IPS-18c (cell line): Measurements from ENCODE around the gene TMSB15B.
"Not testable (repeated sequence)": the region's sequence is repeated elsewhere in the genome, so short reads cannot be mapped to it uniquely, and the experiment has no call there.

Source experiments
- H3K4me3 ChIP-seq: 2 replicates; pipeline ENCODE4 v1.7.0; 2013; ENCODE audit warnings: low read depth, mild to moderate bottlenecking, low read length, moderate library complexity; ENCODE audit not compliant: insufficient read depth
- H3K9me3 ChIP-seq: one replicate; pipeline ENCODE4 v1.6.1; 2013; ENCODE audit warnings: mild to moderate bottlenecking, low read length, moderate library complexity; ENCODE audit not compliant: control insufficient read depth, insufficient read depth

Gene TMSB15B

GRCh38 chrX:104008831-104009230, 46.4 kb downstream of the TMSB15B start:
- peaks cover 2% of the 10 kb centered on the region for H3K9me3 ChIP-seq
- H3K4me3 ChIP-seq: no peak overlapping the region

- H3K9me3 ChIP-seq: peaks cover 2% of the 10 kb centered on the region
- no peak overlapping the region for H3K4me3 ChIP-seq
These were observed 50.7 kb downstream of the TMSB15B start for GRCh38 chrX:104013158-104013557.

- peaks cover 2% of the 10 kb centered on the region for H3K9me3 ChIP-seq
- no peak within 1 kb of the TSS for H3K4me3 ChIP-seq
These were observed 51.2 kb downstream of the TMSB15B start, which contains the start of gene H2BW1 for GRCh38 chrX:104013606-104014005. H2BW1 (minus strand) TSS chrX:104013708; CDS start chrX:104013576, 132 bp downstream.

GRCh38 chrX:104015576-104015975, 53.1 kb downstream of the TMSB15B start:
- not testable (repeated sequence) for H3K4me3 ChIP-seq, H3K9me3 ChIP-seq
